B cell (primary cell): ENCODE measurements around the gene KREMEN2. TPM values are rescaled to one million over a fixed set of nuclear protein-coding genes. Genes with fewer than 3 reads are reported as not detected.
"Not testable (repeated sequence)": the region's sequence is repeated elsewhere in the genome, so short reads cannot be mapped to it uniquely, and the experiment has no call there.

ENCODE experiments used
- ATAC-seq: fragments of 200-7000 bp; cut with Tn5 transposase; one replicate; pipeline ENCODE4 v1.10.0; 2021; ENCODE audit warnings: low read depth, mild to moderate bottlenecking, moderate number of reproducible peaks, moderate library complexity
- CTCF ChIA-PET: fragments of 350-600 bp; sonication (Branson Sonifier 250); formaldehyde crosslinking; loops from one replicate; lab custom pipeline; 2021; ENCODE audit warnings: antibody characterized with exemption, inconsistent platforms; lab: Charles Lee
- POLR2A ChIA-PET: fragments of 350-600 bp; sonication (Branson Sonifier 250); formaldehyde crosslinking; loops from one replicate; lab custom pipeline; 2021; ENCODE audit warnings: antibody characterized with exemption; lab: Charles Lee
- DNase-seq: peaks from one replicate; pipeline ENCODE4 v3.0.0; 2013
- H2AFZ ChIP-seq: 2 replicates; pipeline ENCODE4 v1.6.1; 2012; ENCODE audit warnings: mild to moderate bottlenecking, low read depth, low read length; ENCODE audit not compliant: insufficient read depth, poor library complexity, severe bottlenecking
- H3K27ac ChIP-seq, 2 donors: 1 replicate in 1 of 2; 2 replicates in 1 of 2; pipeline ENCODE4 v1.5.1; 2012 to 2013; ENCODE audit warnings: low read length in 2 of 2, mild to moderate bottlenecking in 2 of 2, moderate library complexity in 1 of 2
- H3K27me3 ChIP-seq, 4 experiments: fragments of 200-600 bp in 1 of 4; sonication (generic) in 1 of 4; replicated peaks in 1 of 4; 1 replicate in 2 of 4; 2 replicates in 2 of 4; pipeline versions ENCODE4 v1.6.1 to v1.7.0; 2013 to 2016; ENCODE audit warnings: low read length in 3 of 4, mild to moderate bottlenecking in 2 of 4, mixed read lengths in 1 of 4, moderate library complexity in 1 of 4; ENCODE audit not compliant: insufficient read depth in 4 of 4, control insufficient read depth in 3 of 4; ENCODE audit errors: control extremely low read depth in 1 of 4
- H3K36me3 ChIP-seq, 2 experiments: replicated peaks in 1 of 2; 1 replicate in 1 of 2; 2 replicates in 1 of 2; pipeline versions ENCODE4 v1.6.1 to v1.7.1; 2013; ENCODE audit warnings: low read length in 1 of 2; ENCODE audit not compliant: insufficient read depth in 2 of 2, control insufficient read depth in 1 of 2; ENCODE audit errors: control extremely low read depth in 1 of 2, extremely low read depth in 1 of 2
- H3K4me1 ChIP-seq, 2 donors: fragments of 200-600 bp in 1 of 2; sonication (generic) in 1 of 2; 1 replicate in 1 of 2; 2 replicates in 1 of 2; pipeline versions ENCODE4 v1.5.1 to v1.6.1; 2013 to 2017; ENCODE audit warnings: low read length in 2 of 2; ENCODE audit not compliant: control insufficient read depth in 2 of 2, insufficient read depth in 2 of 2
- H3K4me2 ChIP-seq: replicated peaks from 2 replicates; pipeline ENCODE3; 2012; ENCODE audit warnings: mild to moderate bottlenecking, low read depth, low read length; ENCODE audit not compliant: poor library complexity, severe bottlenecking
- H3K4me3 ChIP-seq, 5 experiments: fragments of 200-600 bp in 1 of 5; sonication (generic) in 1 of 5; 1 replicate in 3 of 5; 2 replicates in 2 of 5; pipeline versions ENCODE4 v1.5.1 to v1.7.0; 2011 to 2016; ENCODE audit warnings: low read length in 4 of 5, mild to moderate bottlenecking in 4 of 5, low read depth in 2 of 5, control low read depth in 1 of 5, moderate library complexity in 1 of 5; ENCODE audit not compliant: insufficient read depth in 1 of 5; ENCODE audit errors: control extremely low read depth in 1 of 5, extremely low read depth in 1 of 5
- H3K79me2 ChIP-seq: fragments of 200-600 bp; sonication (generic); one replicate; pipeline ENCODE4 v1.6.0; 2016; ENCODE audit warnings: low read length; ENCODE audit not compliant: control insufficient read depth, insufficient read depth
- H3K9ac ChIP-seq: fragments of 200-600 bp; sonication (generic); 2 replicates; pipeline ENCODE4 v1.6.1; 2017; ENCODE audit warnings: mild to moderate bottlenecking, low read length, moderate library complexity
- H3K9me3 ChIP-seq, 3 donors: one replicate each; pipeline versions ENCODE4 v1.6.1 to v1.7.1; 2013; ENCODE audit warnings: low read length in 2 of 3; ENCODE audit not compliant: control insufficient read depth in 2 of 3, insufficient read depth in 1 of 3; ENCODE audit errors: control extremely low read depth in 1 of 3
- H4K20me1 ChIP-seq: 2 replicates; pipeline ENCODE4 v1.6.0; 2012; ENCODE audit warnings: mild to moderate bottlenecking, low read length; ENCODE audit not compliant: insufficient read depth, control insufficient read depth, poor library complexity, severe bottlenecking
- H3K27ac Mint-ChIP-seq: one replicate; pipeline ENCODE4 v1.8.0; 2021; ENCODE audit warnings: mixed read lengths
- H3K27me3 Mint-ChIP-seq: one replicate; pipeline ENCODE4 v1.8.0; 2021; ENCODE audit warnings: mixed read lengths
- H3K4me1 Mint-ChIP-seq: one replicate; pipeline ENCODE4 v1.8.0; 2021; ENCODE audit warnings: mixed read lengths
- H3K4me3 Mint-ChIP-seq: one replicate; pipeline ENCODE4 v1.8.0; 2021; ENCODE audit warnings: mixed read lengths
- H3K9me3 Mint-ChIP-seq: one replicate; pipeline ENCODE4 v1.8.0; 2022; ENCODE audit warnings: mixed read lengths; ENCODE audit not compliant: insufficient read depth
- CTCF ChIP-seq: fragments of 200-600 bp; IDR thresholded peaks from one replicate; pipeline ENCODE4 v1.8.0; 2022; ENCODE audit warnings: antibody characterized with exemption, mild to moderate bottlenecking
- EZH2 ChIP-seq: IDR thresholded peaks from 2 replicates; pipeline ENCODE4 v1.6.1; 2012; ENCODE audit warnings: borderline replicate concordance, low read depth, mild to moderate bottlenecking, moderate library complexity, low read length; ENCODE audit not compliant: insufficient read depth, poor library complexity, severe bottlenecking
- WGBS: methylation state at CpG from one replicate; pipeline ENCODE4 v1.1.5; 2013; ENCODE audit warnings: missing lambda C conversion rate; ENCODE audit not compliant: insufficient coverage; 5-methylcytosine and 5-hydroxymethylcytosine counted together
- intact Hi-C: fragments of 100-400 bp; cut with micrococcal nuclease; formaldehyde crosslinking; loops from one replicate; pipeline ENCODE4 v1.10.0; 2022
- polyA plus RNA-seq: library from polyadenylated mRNA; depleted of rRNA; stranded (reverse); fragments of >200 nt; gene quantifications from 2 replicates; pipeline ENCODE4 v1.2.3, GENCODE V29; 2012
- total RNA-seq, 2 donors: library from RNA; stranded (reverse); fragments of 120-200 nt in 1 of 2; gene quantifications; 1 replicate in 1 of 2; 2 replicates in 1 of 2; pipeline versions ENCODE4 v1.2.3 to v1.2.4, GENCODE V29; 2013 to 2022

Gene KREMEN2
- total and polyA plus RNA-seq, 2 donors (not counting 1 experiment from before 2014, with no cell fraction given): 0.17 to 1.1 TPM

DNA sequence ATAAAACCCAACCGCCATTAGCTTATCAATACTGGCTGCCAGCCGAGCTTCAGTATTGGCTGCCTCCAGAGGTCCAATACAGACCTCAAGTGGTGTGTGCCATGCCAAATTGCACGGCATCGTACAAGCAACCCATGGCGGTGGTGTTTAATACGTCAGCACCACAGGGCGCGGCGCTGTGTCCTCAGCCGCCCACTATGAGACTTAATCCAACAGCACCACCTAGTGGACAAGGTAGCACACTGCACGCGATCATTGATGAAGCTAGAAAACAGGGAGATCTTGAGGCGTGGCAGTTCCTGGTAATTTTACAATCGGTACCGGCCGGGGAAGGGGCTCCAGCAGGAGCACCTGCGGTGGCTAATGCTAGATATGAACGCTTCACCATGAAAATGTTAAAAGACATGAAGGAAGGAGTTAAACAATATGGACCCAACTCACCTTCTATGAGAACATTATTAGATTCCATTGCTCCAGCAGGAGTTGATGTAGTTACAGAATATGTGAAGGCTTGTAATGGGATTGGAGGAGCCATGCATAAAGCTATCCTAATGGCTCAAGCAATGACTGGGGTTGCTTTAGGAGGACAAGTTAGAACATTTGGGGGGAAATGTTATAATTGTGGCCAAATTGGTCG, 36.9 kb upstream of the KREMEN2 start:
- Histone ChIP-seq H3K27me3 (no peaks in the 10 kb centered on the region), H3K9me3 (no peaks in the 10 kb centered on the region), H4K20me1 (peaks cover 5% of the 10 kb centered on the region), H3K4me1 (peaks cover 4 to 9% of the 10 kb centered on the region in 2 donors), H3K4me3 (no peak overlapping the region), H3K36me3 (peaks cover 0 to 9% of the 10 kb centered on the region in 2 experiments), H3K4me2 (peak overlapping the region; percentile 61), H3K27ac (no peak overlapping the region), H3K79me2 (peaks cover 9% of the 10 kb centered on the region), H2AFZ (peak overlapping the region; percentile 60), H3K9ac (no peak overlapping the region)
- no peak overlapping the region for H3K27ac Mint-ChIP-seq
- ATAC-seq (peak; percentile 100), DNase-seq (peak; percentile 91)
- ChIA-PET CTCF (interaction anchor here (0.5 to 1.9 kb wide), 27 partner anchors 8 to 263 kb away, joined by 3 to 9 read pairs (median 3); partner anchors contain the start of genes FLYWCH1, FLYWCH2 and PAQR4), POLR2A (interaction anchor here (0.6 to 0.8 kb wide), 2 partner anchors 48 to 59 kb away, joined by 3 to 4 read pairs; no protein-coding TSS in a partner anchor)
- peak overlapping the region; percentile 17 for H3K4me3 Mint-ChIP-seq
- no peaks in the 10 kb centered on the region for H3K27me3 Mint-ChIP-seq
- whole genome bisulfite sequencing: 21% methylated on average over 11 of the region's 19 CpGs
- no peaks in the 10 kb centered on the region for H3K9me3 Mint-ChIP-seq
- H3K4me1 Mint-ChIP-seq: peaks cover 7% of the 10 kb centered on the region
- intact Hi-C loops: loop anchor here (1.0 to 2.0 kb wide), 2 partner anchors 44 to 52 kb away; partner anchors contain the start of gene FLYWCH2
- TF ChIP-seq CTCF (peak; percentile 94), EZH2 (no peak)

DNA sequence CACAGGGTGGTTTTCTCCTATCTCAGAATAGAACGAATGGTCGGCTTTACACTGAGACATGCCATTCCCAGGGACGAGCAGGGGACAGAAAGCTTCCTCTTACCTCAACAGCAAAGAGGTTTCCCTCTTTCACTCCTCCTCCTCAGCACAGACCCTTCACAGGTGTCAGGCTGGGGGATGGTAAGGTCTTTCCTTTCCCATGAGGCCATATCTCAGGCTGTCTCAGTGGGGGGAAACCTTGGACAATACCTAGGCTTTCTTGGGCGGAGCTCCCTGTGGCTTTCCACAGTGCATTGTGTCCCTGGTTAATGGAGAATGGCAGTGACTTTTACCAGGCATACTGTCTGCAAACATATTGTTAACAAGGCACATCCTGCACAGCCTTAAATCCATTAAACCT, 35.9 kb upstream of the KREMEN2 start:
- H3K4me3 Mint-ChIP-seq, H3K27ac ChIP-seq, H4K20me1 ChIP-seq, H3K4me1 ChIP-seq, ATAC-seq, H3K9ac ChIP-seq, H3K27me3 ChIP-seq, H2AFZ ChIP-seq, POLR2A ChIA-PET, H3K4me1 Mint-ChIP-seq, H3K9me3 Mint-ChIP-seq, H3K36me3 ChIP-seq, H3K79me2 ChIP-seq, H3K4me2 ChIP-seq, H3K4me3 ChIP-seq, H3K9me3 ChIP-seq, H3K27me3 Mint-ChIP-seq, DNase-seq, intact Hi-C loops, H3K27ac Mint-ChIP-seq: not testable (repeated sequence)
- CTCF ChIA-PET: interaction anchor here (1.2 to 1.8 kb wide), 2 partner anchors 24 to 62 kb away, joined by 3 to 5 read pairs; no protein-coding TSS in a partner anchor
- 91% methylated on average over 3 of the region's 4 CpGs for WGBS
